WI38 (cell line): ENCODE measurements around the gene HS1BP3.

Experiments
- H3K4me3 ChIP-seq: 2 replicates; pipeline ENCODE4 v1.5.1; 2011; ENCODE audit warnings: low read depth, mild to moderate bottlenecking, control low read depth, low read length
- TF ChIP-seq, protein P1 (sequence below): IDR thresholded peaks from 2 replicates; pipeline ENCODE4 v1.5.1; 2012; ENCODE audit warnings: low read depth, mild to moderate bottlenecking, control low read depth, low read length

The HS1BP3 gene

DNA sequence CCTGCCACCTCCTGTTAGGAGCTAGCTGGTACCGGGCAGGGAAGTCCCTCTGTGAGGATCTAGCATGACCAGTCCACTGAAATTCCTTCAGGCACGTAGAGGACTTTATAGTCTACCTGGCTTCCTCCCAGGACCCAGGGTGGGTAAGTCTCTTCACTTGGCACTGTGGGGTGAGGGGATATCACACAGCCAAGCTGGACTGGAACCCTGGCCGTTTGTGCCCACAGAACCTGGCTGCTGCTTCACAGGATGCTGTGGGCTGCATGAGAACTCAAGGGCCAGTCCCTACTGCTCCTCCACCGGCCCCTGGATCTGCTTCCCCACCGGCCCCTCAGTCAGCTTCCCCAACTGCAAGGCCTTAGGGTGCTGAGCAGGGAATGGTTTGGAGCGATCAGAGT lies 35.8 kb downstream of the HS1BP3 start:
- TF ChIP-seq, protein P1, sequence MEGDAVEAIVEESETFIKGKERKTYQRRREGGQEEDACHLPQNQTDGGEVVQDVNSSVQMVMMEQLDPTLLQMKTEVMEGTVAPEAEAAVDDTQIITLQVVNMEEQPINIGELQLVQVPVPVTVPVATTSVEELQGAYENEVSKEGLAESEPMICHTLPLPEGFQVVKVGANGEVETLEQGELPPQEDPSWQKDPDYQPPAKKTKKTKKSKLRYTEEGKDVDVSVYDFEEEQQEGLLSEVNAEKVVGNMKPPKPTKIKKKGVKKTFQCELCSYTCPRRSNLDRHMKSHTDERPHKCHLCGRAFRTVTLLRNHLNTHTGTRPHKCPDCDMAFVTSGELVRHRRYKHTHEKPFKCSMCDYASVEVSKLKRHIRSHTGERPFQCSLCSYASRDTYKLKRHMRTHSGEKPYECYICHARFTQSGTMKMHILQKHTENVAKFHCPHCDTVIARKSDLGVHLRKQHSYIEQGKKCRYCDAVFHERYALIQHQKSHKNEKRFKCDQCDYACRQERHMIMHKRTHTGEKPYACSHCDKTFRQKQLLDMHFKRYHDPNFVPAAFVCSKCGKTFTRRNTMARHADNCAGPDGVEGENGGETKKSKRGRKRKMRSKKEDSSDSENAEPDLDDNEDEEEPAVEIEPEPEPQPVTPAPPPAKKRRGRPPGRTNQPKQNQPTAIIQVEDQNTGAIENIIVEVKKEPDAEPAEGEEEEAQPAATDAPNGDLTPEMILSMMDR = no peak
- H3K4me3 ChIP-seq = no peak overlapping the region

DNA sequence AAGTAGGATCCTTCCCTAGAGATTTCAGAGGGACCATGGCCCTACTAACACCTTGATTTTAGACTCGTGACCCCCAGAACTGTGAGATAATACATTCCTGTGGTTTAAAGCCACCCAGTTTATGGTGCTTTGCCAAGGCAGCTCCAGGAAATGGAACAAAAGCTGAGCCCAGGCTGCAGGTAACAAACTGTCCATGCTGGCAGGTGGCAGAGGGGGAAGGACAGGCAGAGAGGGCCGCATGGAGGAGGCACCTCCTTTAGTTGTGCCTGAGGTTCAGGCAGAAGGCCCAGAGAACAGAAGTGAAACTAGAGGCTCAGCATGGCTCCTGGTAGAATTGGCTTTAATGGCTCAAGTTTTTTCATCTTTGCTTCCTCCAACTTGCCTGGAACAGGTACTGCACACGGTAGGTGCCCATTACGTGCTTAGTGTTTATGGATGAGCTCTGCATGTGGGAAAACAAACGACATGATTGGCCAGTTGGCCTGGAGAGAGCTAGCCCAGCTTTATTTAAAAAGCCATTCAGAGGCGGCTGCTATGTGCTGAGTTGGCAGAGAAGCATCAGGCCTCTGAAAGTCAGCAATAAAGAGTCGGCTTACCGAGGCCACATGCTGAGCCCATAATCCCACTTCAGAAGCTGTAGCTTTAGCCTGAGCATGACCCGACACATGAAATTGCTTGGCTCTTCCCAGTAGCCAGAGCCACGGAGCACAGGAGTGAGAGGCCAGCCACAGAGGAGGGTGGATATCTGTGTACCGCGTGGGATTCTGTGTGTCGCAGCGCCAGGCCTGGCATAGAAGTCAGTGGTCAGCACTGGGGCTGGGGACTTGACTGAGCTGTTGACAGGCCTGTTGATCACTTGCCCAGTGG lies 36.5 kb downstream of the HS1BP3 start:
- H3K4me3 ChIP-seq = no peak overlapping the region
- TF ChIP-seq, protein P1 = no peak

DNA sequence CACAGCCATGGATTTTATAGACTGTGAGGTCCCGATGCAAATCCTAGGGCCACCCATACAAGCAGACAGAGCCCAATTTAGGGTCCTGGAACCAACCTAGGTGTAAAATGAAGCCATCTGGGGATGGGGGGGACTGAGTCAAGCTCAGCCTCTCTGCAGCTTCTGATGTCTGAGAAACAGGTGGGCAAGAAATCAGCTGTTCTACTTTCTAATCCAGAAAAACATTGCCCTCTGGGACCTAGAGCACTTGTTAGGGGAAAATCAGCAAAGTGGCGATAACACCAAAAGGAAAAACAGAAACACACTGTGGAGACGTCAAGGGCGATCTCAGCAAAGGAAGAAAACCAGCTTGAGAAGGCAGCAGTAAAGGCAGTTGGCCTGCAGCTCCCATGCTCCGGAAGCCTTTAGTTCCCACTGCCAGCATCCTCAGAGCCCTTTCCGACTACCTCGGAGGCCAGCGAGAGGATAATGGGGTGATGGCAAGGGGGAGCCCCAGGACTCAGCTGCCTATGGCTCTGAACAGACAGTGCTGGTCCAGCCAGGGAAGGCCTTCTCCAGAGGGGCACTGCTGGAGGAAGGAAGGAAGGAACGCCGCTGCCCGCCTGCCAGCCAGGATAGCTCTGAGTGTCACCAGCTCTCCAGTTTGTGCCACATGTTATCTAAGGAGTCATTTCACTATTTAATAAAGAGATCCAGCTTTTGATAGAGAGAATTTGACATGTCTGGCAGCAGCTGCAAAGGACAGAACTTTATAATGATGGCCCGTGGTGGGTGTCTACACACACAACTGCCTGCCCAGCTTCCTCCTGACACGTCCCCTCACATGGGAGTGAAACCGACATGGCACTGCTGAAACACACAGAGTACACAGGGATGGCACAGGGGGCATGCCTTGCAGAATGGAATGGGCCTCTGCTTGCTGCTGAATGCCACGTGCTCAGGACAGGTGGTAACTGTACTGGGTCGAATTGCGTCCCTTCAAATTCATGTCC lies 37.7 kb downstream of the HS1BP3 start:
- TF ChIP-seq, protein P1 = no peak

DNA sequence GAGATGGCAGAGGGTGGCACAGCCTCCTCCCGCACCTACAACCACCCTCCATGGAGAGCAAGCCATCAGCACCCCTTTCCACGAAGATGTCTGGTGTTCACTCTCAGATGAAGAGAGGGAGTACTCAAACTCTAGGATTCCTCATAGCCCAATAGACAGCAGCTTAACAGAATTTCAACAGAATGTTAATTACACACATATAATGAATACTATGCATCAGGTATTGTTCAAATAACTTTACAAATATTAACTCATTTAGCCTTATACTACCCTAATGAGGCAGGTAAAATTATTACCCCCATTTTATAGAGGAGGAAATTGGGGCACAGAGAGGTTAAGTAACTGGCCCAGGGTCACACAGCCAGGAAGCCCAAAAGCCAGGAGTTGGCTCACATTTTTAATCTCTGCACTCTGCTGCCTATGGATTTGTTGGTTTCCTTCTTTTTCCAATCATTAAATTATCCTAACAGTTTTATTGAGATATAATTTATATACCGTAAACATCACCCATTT lies 39.0 kb downstream of the HS1BP3 start:
- TF ChIP-seq, protein P1 = no peak
- H3K4me3 ChIP-seq = no peak overlapping the region

More for the DNA sequence above, 37.7 kb downstream of the HS1BP3 start:
- H3K4me3 ChIP-seq = no peak overlapping the region

DNA sequence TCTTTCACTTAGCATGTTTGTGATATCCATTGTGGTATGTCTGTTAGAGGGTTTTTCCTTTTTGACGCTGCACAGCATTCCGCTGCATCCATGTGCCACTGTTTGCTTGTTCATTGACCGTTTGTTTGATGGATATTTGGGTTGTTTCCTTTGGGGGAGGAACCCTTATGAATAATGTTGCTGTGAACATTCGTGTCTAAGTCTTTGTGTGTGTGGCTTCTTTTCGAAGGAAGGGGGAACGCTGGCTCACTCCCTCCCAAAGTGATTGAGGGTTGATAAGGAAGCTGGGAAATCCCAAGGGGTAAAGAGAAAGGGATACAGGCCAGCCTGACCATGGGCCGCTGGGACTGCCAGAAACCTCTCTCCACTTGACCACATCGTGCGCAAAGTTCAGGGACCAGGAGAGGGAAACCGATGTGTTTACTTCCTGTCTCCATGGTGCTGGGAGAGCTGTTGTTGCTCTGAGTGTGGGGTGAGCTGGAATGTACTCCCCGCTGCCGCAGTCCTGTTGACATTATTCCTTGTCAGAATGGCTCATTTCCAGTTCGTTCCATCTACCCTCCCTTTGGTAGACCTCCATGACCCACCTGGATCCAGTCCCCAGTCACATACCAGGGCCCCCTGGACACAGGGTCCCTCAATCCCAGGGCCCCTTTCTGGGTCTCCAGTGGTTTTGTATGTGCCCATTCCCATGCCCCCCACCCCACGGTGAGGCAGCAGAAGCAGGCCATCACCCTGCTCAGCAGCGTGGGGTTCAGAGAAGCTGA lies 39.6 kb downstream of the HS1BP3 start:
- TF ChIP-seq, protein P1 = no peak
- no peak overlapping the region for H3K4me3 ChIP-seq

DNA sequence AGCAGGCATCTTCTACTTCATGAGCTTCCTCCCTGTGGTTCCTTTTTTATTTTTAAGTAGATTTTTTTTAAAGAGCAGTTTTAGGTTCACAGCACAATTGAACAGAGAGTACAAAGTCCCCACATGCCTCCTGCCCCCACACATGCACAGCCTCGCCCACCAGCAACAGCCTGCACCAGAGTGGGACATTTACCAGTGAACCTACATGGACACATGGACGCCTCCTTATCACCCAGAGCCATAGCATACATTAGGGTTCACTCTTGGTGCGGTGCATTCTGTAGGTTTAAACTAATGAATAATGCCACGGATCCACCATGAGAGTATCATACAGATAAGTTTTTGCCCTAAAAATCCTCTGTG lies 40.9 kb downstream of the HS1BP3 start:
- TF ChIP-seq, protein P1 = no peak
- H3K4me3 ChIP-seq = no peak overlapping the region
